Rectal smooth muscle tissue (tissue), 1 donor: Measurements from ENCODE around the gene NKD1.

Experiments used
- H3K27ac ChIP-seq: one replicate; pipeline ENCODE4 v1.7.0; 2013; ENCODE audit warnings: low read depth, low read length, inconsistent platforms
- H3K27me3 ChIP-seq: one replicate; pipeline ENCODE4 v1.7.0; 2013; ENCODE audit warnings: low read length; ENCODE audit not compliant: control insufficient read depth, insufficient read depth
- H3K36me3 ChIP-seq: one replicate; pipeline ENCODE4 v1.7.0; 2013; ENCODE audit warnings: low read length; ENCODE audit not compliant: control insufficient read depth, insufficient read depth
- H3K4me1 ChIP-seq: one replicate; pipeline ENCODE4 v1.7.0; 2013; ENCODE audit warnings: low read length; ENCODE audit not compliant: control insufficient read depth, insufficient read depth
- H3K4me3 ChIP-seq: one replicate; pipeline ENCODE4 v1.7.0; 2013; ENCODE audit warnings: low read length
- H3K9ac ChIP-seq: one replicate; pipeline ENCODE4 v1.7.0; 2013; ENCODE audit warnings: low read length

The NKD1 gene

GRCh38 chr16:50676684-50677225 is 128.6 kb downstream of the NKD1 start:
- Histone ChIP-seq H3K36me3 (no peaks in the 10 kb centered on the region), H3K4me3 (no peak overlapping the region)

GRCh38 chr16:50677351-50677750 is 129.2 kb downstream of the NKD1 start:
- Histone ChIP-seq H3K9ac (no peak overlapping the region), H3K36me3 (no peaks in the 10 kb centered on the region), H3K27ac (no peak overlapping the region), H3K27me3 (no peaks in the 10 kb centered on the region), H3K4me1 (no peaks in the 10 kb centered on the region), H3K4me3 (no peak overlapping the region)

More at GRCh38 chr16:50676684-50677225, 128.6 kb downstream of the NKD1 start:
- no peaks in the 10 kb centered on the region for H3K4me1 ChIP-seq
- no peak overlapping the region for H3K27ac ChIP-seq
- H3K9ac ChIP-seq: no peak overlapping the region
- H3K27me3 ChIP-seq: no peaks in the 10 kb centered on the region

- H3K27ac ChIP-seq: no peak overlapping the region
- no peaks in the 10 kb centered on the region for H3K36me3 ChIP-seq
- H3K4me1 ChIP-seq: no peaks in the 10 kb centered on the region
- H3K4me3 ChIP-seq: no peak overlapping the region
- H3K27me3 ChIP-seq: no peaks in the 10 kb centered on the region
- H3K9ac ChIP-seq: no peak overlapping the region
Observed at GRCh38 chr16:50678531-50678930, 130.3 kb downstream of the NKD1 start.

GRCh38 chr16:50679266-50679665 is 131.1 kb downstream of the NKD1 start:
- Histone ChIP-seq H3K4me3 (no peak overlapping the region), H3K27ac (no peak overlapping the region), H3K27me3 (no peaks in the 10 kb centered on the region), H3K4me1 (no peaks in the 10 kb centered on the region), H3K9ac (no peak overlapping the region), H3K36me3 (no peaks in the 10 kb centered on the region)

GRCh38 chr16:50679676-50680555 is 131.7 kb downstream of the NKD1 start:
- no peaks in the 10 kb centered on the region for H3K27me3 ChIP-seq
- no peak overlapping the region for H3K9ac ChIP-seq
- no peak overlapping the region for H3K27ac ChIP-seq
- H3K4me1 ChIP-seq: no peaks in the 10 kb centered on the region
- H3K4me3 ChIP-seq: peak overlapping the region; percentile 51
- no peaks in the 10 kb centered on the region for H3K36me3 ChIP-seq

GRCh38 chr16:50680556-50680893 is 132.3 kb downstream of the NKD1 start:
- Histone ChIP-seq H3K4me1 (no peaks in the 10 kb centered on the region), H3K4me3 (peak overlapping the region; percentile 51), H3K9ac (no peak overlapping the region), H3K27ac (no peak overlapping the region), H3K27me3 (no peaks in the 10 kb centered on the region), H3K36me3 (no peaks in the 10 kb centered on the region)

- no peaks in the 10 kb centered on the region for H3K4me1 ChIP-seq
- H3K27me3 ChIP-seq: no peaks in the 10 kb centered on the region
- no peak within 1 kb of the TSS for H3K27ac ChIP-seq
- no peak within 1 kb of the TSS for H3K9ac ChIP-seq
- peak within 1 kb of the TSS; percentile 51 for H3K4me3 ChIP-seq
- H3K36me3 ChIP-seq: no peaks in the 10 kb centered on the region
Observed at GRCh38 chr16:50681021-50681885, 133.1 kb downstream of the NKD1 start, which contains the start of gene SNX20. TSS of gene SNX20 (minus strand) at chr16:50681312. CDS start at chr16:50677526, 3,786 bp downstream.

- H3K9ac ChIP-seq: no peak overlapping the region
- no peak overlapping the region for H3K4me3 ChIP-seq
- no peaks in the 10 kb centered on the region for H3K36me3 ChIP-seq
- H3K27me3 ChIP-seq: no peaks in the 10 kb centered on the region
- H3K27ac ChIP-seq: no peak overlapping the region
- H3K4me1 ChIP-seq: no peaks in the 10 kb centered on the region
Observed at GRCh38 chr16:50683689-50684374, 135.6 kb downstream of the NKD1 start.

GRCh38 chr16:50684823-50685461 is 136.7 kb downstream of the NKD1 start:
- Histone ChIP-seq H3K27me3 (no peaks in the 10 kb centered on the region), H3K4me1 (no peaks in the 10 kb centered on the region), H3K4me3 (no peak overlapping the region), H3K9ac (no peak overlapping the region), H3K36me3 (no peaks in the 10 kb centered on the region), H3K27ac (no peak overlapping the region)

GRCh38 chr16:50685462-50686063 is 137.4 kb downstream of the NKD1 start:
- Histone ChIP-seq H3K9ac (no peak overlapping the region), H3K4me3 (no peak overlapping the region), H3K27me3 (no peaks in the 10 kb centered on the region), H3K4me1 (no peaks in the 10 kb centered on the region), H3K27ac (no peak overlapping the region), H3K36me3 (no peaks in the 10 kb centered on the region)

- H3K4me3 ChIP-seq: no peak overlapping the region
- H3K36me3 ChIP-seq: no peaks in the 10 kb centered on the region
- no peaks in the 10 kb centered on the region for H3K27me3 ChIP-seq
- no peak overlapping the region for H3K9ac ChIP-seq
- H3K27ac ChIP-seq: no peak overlapping the region
- peaks cover 2% of the 10 kb centered on the region for H3K4me1 ChIP-seq
Observed at GRCh38 chr16:50688083-50688482, 139.9 kb downstream of the NKD1 start.
